DMS79 treated with DMSO at 0.1 percent for 48 hours (cell line): ENCODE data around the gene PACS1.

ENCODE experiments used
- DNase-seq: peaks from one replicate; lab custom pipeline; 2025; lab: John Stamatoyannopoulos, UW

PACS1 gene

DNA sequence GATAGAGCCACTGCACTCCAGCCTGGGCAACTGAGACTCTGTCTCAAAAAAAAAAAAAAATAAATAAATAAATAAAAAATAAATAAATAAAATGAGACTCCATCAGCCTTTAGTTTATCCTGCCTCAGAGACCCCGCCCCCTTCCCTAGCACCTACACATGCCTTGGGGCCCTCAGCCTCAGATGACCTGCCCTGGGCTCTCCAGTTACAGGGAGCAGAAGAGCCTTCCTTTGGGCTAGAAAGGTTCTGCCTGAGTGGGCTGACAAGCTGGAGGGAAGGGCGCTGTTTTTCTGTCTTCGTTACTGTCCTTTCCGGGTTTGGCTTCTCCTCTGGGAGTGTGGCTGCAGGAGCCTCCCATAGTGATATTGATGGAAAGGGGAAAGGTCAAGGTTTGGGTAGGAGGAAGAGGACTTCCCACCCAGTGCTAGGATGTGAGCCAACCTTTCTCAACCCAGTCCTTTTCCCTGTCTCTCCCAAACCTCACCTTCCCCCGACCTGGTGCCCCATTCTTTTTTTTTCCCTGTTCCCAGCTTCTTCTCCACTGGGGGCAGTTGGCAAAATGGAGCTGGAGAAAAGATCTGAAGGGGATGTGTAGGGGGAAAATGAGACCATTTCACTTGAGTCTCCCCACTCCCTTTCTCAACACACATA is 19.4 kb upstream of the PACS1 start:
- DNase-seq: peak; percentile 76

DNA sequence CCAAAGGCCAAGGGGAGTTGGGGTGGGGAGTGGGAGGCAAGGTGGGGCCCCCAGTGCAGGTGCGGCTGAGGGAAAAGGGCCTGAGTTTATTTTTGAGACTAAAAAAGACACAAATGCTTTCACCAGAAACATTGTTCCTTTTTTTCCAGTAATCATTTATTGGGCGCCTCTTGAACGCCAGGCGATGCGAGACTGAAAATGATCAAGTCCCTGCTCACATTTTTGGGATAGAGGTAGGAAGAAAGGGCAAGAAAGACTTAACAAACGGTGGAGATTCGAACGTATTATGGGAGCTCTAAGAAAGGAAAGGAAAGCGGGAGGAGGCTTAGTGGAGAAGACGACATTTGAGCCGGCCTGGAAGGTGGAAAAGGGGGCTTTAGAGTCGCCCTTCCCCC is 18.7 kb upstream of the PACS1 start:
- peak; percentile 89 for DNase-seq

DNA sequence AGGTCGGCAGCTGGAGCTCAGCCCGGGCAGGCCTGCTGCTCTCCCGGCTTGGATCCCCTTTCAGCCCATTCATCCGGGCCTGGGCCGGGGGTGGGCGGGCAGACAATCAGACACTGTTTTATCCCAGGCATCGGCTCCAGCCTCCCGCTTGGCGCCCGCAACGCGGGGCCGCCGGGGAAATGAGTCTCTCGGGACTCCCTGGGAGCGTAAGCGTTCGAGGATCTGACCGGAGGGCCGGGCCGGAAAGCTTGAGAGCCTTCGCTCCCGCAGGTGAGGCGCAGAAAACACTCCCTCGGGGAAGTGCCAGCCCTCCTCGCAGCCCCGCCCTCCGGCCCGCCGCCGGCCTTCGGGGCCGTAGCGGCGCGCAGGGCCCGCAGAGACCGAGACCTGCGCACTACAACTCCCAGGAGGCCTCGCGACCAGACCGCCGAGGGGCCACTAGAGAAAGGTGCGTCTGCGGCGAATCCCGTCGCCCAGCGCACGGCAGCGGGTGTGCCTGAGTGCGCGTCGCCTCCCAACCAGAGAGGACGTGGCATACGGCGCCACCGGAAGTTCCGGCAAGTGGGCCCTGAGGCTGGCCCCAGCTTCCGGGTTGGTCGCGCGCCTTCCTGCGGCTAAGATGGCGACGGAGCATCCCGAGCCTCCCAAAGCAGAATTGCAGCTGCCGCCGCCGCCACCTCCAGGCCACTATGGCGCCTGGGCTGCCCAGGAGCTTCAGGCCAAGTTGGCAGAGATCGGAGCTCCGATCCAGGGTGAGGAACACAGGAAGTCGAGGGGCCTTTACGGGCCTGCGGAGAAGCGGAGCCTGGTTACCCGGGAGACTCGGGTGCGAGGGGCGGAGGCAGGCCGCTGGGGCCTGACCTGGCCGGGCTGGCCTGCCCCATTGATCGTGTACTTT is 18.1 kb upstream of the PACS1 start, which contains the start of gene SF3B2:
SF3B2 (plus strand) TSS at position 599 of the 898 bp plus-strand sequence; CDS start at position 620, 21 bp downstream.
- DNase-seq: peak; percentile 98

- DNase-seq: no peak
These were observed 17.4 kb upstream of the PACS1 start for GRCh38 chr11:66052664-66052982.

- DNase-seq: no peak
These were observed 15.1 kb upstream of the PACS1 start for GRCh38 chr11:66055021-66055420.

- DNase-seq: no peak
These were observed 13.6 kb upstream of the PACS1 start for GRCh38 chr11:66056501-66056900.

DNA sequence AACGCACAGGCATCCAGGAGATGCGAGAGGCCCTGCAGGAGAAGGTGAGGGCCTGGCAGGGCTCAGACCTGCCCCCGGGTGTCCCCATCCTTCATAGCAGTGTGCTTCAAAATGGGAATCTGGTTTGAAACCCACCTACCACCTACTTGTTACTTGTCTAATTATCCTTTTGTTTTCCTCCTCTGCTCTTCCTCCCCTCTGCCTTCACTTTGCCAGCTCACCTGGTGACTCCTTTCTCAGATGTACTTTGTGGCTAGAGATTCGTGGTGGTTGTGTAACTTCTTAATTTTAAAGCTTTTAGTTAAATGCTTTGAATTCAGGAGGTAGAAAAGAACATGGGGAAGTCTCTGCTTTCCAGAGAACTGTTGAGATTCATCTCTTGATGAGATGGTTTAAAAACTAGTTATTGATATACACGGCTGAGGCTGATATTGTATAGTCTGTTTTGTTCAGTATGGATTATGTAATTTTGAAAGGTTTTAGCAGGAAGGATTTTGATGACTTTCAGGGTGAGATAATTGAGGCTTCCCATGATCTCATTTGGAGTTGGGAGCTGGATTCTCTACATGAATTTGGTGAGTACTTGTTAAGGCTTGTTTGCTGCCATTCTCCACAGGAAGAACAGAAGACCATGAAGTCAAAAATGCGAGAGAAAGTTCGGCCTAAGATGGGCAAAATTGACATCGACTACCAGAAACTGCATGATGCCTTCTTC is 9.9 kb upstream of the PACS1 start:
- no peak for DNase-seq

DNA sequence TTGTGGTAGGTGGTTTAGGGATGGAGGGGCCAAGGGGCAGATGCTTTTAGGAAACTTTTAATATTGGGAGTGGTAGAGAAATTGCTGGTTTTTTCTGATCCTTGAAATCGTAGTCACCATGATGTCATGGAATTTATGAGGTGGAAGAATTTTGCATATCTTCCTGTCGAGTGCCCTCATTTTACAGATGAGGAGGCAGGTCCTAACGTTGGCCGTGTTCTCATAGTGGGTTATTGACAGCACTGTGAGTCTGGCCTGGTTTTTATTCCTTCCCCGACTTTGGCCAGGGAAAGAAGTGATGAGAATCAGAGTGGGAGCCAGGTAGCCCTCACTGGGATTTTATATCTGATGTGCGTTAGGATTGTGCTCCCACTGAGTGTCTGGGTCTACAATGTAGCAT is 8.8 kb upstream of the PACS1 start:
- DNase-seq: no peak

- no peak for DNase-seq
These were observed 7.7 kb upstream of the PACS1 start for GRCh38 chr11:66062408-66062807.

DNA sequence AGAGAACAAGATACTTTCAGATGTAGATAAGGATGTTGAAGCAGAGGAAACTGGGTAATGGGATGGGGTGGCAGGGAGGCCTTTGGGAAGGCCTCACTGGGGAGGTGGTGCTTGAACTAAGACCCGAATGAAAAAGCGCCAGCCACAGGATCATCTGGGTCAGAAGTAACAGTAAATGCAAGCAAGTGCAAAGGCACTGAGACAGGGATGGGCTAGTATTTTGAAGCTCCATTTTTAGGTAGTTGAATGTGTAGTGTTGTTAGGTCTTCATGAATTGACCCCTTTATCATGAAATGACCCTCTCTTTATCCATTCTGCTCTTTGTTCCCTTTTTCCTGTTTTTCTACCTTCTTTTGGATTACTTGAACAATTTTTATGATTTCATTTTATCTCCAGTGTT is 6.2 kb upstream of the PACS1 start:
- DNase-seq: no peak

DNA sequence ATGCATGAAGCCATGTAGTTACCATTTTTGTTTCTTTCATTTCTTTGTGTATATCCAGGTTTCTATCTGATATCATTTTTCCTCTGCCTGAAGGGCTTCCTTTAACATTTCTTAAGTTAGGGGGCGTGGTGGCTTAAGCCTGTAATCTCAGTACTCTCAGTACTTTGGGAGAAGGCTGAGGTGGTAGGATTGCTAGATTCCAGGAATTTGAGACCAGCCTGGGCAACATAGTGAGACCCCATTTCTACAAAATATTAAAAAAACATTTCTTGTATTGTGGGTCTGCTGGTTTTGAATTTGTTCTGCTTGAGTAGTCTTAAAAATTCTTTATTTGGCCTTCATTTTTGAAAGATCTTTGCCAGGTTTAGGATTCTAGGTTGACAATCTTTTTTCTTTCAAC is 5.5 kb upstream of the PACS1 start:
- no peak for DNase-seq

DNA sequence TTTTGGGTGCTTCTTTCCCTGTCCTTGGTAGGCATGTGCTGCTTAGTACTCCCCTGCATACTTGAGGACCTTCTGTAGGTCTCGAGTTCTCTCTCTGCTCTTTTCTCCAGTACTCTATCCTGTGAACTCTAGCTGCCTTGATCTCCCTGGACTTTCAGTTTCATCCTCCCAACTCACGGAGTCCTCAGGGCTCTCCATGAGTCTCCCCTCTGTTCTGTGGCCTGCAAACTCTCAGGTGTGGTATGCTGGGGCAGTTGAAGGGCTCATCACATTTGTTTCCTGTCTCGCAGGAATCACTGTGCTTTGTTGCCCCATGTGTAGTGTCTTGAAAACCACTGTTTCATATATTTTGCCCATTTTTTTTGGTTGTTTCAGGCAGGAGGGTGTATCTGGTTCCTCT is 3.3 kb upstream of the PACS1 start:
- no peak for DNase-seq

- no peak for DNase-seq
These were observed 2.4 kb upstream of the PACS1 start for GRCh38 chr11:66067640-66068039.

GRCh38 chr11:66068154-66068821 is 1.8 kb upstream of the PACS1 start:
- DNase-seq: peak; percentile 64

DNA sequence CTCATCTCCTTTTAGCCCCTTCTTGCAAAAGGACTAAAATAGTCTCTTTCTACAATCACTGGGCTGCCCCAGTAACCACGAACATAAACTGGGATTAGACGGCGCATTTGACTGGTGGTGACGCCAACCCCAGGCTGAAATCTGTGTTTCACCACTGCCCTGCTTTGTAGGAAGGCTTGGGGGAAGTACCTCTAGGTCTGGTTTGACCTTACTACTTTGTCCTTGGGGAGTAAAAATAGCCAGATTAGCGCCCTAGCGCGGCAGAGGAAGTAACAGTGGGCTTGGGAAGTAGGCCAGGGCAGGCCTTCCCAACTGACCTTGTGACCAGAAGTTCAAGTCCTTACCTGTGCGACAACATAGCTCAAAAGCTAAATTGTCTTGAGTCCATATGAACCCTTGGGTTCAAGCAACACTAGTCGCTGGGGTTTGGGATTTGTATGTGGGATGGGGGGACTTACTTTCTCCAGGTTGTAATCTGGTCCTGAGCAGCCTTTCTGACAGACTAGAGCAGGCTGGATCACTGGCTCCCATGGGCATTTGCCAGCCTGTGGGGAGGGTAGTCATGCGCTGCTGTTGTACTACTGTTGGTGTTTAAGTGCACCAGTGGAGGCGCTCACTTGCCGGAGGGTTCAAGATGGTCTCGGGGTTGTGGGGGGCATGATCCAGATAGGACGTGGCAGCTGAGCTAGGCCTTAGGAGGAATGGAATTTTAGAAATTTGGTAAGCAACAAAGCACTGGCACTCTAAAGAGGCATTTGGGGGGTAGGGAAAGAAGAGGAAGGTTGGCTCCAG is 953 bp upstream of the PACS1 start:
- DNase-seq: peak; percentile 11

GRCh38 chr11:66070604-66071380 is 720 bp downstream of the PACS1 start:
- DNase-seq: no peak

GRCh38 chr11:66071381-66071801 is 1.3 kb downstream of the PACS1 start:
- peak; percentile 23 for DNase-seq

GRCh38 chr11:66072081-66072480 is 2.0 kb downstream of the PACS1 start:
- DNase-seq: no peak

- no peak for DNase-seq
These were observed 2.4 kb downstream of the PACS1 start for GRCh38 chr11:66072518-66072917.

DNA sequence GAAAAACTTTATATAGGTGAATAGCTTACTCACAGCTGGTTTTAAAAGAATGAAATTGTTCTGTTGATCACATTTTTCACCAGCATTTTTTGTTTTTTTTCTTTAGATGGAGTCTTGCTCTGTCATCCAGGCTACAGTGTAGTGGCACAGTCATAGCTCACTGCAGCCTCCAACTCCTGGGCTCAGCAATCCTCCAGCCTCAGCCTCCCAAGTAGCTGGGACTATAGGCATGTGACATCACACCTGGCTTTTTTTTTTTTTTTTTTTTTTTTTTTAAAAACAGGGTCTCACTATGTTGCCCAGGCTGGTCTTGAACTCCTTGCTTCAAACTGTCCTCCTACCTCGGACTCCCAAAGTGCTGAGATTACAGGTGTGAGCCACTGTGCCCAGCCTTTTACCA is 3.6 kb downstream of the PACS1 start:
- no peak for DNase-seq

GRCh38 chr11:66075273-66075672 is 5.2 kb downstream of the PACS1 start:
- DNase-seq: no peak
